ENCODE results near the gene PAX2. TPM values are rescaled to one million over a fixed set of nuclear protein-coding genes. Genes with fewer than 3 reads are reported as not detected.

Gene PAX2
- total and polyA plus RNA-seq, 12 donors, result 0.07 to 0.25 (median 0.10) TPM; not detected in 8

- H3K4me3 ChIP-seq, result no peak overlapping the region
- peaks cover 11 to 21% of the 10 kb centered on the region in 2 donors for H3K4me1 ChIP-seq (replicated peaks in 1 of 2)
- H3K27me3 ChIP-seq, result peaks cover 96% of the 10 kb centered on the region
- 69 to 76% (median 73%) methylated on average over 7 of the region's 7 CpGs for WGBS, 4 donors
- TF ChIP-seq, protein P1, sequence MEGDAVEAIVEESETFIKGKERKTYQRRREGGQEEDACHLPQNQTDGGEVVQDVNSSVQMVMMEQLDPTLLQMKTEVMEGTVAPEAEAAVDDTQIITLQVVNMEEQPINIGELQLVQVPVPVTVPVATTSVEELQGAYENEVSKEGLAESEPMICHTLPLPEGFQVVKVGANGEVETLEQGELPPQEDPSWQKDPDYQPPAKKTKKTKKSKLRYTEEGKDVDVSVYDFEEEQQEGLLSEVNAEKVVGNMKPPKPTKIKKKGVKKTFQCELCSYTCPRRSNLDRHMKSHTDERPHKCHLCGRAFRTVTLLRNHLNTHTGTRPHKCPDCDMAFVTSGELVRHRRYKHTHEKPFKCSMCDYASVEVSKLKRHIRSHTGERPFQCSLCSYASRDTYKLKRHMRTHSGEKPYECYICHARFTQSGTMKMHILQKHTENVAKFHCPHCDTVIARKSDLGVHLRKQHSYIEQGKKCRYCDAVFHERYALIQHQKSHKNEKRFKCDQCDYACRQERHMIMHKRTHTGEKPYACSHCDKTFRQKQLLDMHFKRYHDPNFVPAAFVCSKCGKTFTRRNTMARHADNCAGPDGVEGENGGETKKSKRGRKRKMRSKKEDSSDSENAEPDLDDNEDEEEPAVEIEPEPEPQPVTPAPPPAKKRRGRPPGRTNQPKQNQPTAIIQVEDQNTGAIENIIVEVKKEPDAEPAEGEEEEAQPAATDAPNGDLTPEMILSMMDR (IDR thresholded peaks at IDR 0.05), result no peak
- no peak for TF ChIP-seq POLR2A (IDR thresholded peaks at IDR 0.05)
- DNase-seq, result no peak
- intact Hi-C loops (cut with DNase I), result no loop called here
- no peaks in the 10 kb centered on the region for H3K9me3 ChIP-seq (replicated peaks in 1 of 3)
- no peak overlapping the region for H3K27ac ChIP-seq
- H3K36me3 ChIP-seq (replicated peaks in 1 of 2), result no peaks in the 10 kb centered on the region
Measured at GRCh38 chr10:100734295-100735086, 10.9 kb upstream of the PAX2 start.

- no peak for DNase-seq
- H3K36me3 ChIP-seq (replicated peaks in 1 of 2), result no peaks in the 10 kb centered on the region
- 50 to 63% (median 53%) methylated on average over 7 of the region's 7 CpGs for WGBS, 4 donors
- TF ChIP-seq, protein P1 (IDR thresholded peaks at IDR 0.05), result no peak
- no peak for TF ChIP-seq POLR2A (IDR thresholded peaks at IDR 0.05)
- H3K4me3 ChIP-seq, result no peak overlapping the region
- H3K4me1 ChIP-seq (replicated peaks in 1 of 2), result peaks cover 6 to 19% of the 10 kb centered on the region in 2 donors
- H3K9me3 ChIP-seq (replicated peaks in 1 of 3), result no peaks in the 10 kb centered on the region
- H3K27me3 ChIP-seq, result peaks cover 95% of the 10 kb centered on the region
- H3K27ac ChIP-seq, result no peak overlapping the region
- intact Hi-C loops (cut with DNase I), result no loop called here
Measured at GRCh38 chr10:100735087-100735336, 10.4 kb upstream of the PAX2 start.

GRCh38 chr10:100735337-100736143 lies 9.8 kb upstream of the PAX2 start:
- no peak for DNase-seq
- Histone ChIP-seq H3K9me3 (replicated peaks in 1 of 3) (no peaks in the 10 kb centered on the region), H3K4me3 (no peak overlapping the region), H3K27me3 (peaks cover 93% of the 10 kb centered on the region), H3K27ac (no peak overlapping the region), H3K4me1 (replicated peaks in 1 of 2) (peaks cover under 1 to 14% of the 10 kb centered on the region in 2 donors), H3K36me3 (replicated peaks in 1 of 2) (no peaks in the 10 kb centered on the region)
- TF ChIP-seq, protein P1 (IDR thresholded peaks at IDR 0.05), result no peak
- TF ChIP-seq POLR2A (IDR thresholded peaks at IDR 0.05), result no peak
- intact Hi-C loops (cut with DNase I), result no loop called here
- 18 to 31% (median 25%) methylated on average over 9 to 73 of the region's 73 CpGs for WGBS, 4 donors

GRCh38 chr10:100736144-100736808 lies 9.1 kb upstream of the PAX2 start:
- intact Hi-C loops (cut with DNase I), result no loop called here
- H3K36me3 ChIP-seq (replicated peaks in 1 of 2), result no peaks in the 10 kb centered on the region
- H3K4me3 ChIP-seq, result no peak overlapping the region
- TF ChIP-seq, protein P1 (IDR thresholded peaks at IDR 0.05), result no peak
- TF ChIP-seq POLR2A (IDR thresholded peaks at IDR 0.05), result no peak
- H3K4me1 ChIP-seq (replicated peaks in 1 of 2), result peaks cover 0 to 6% of the 10 kb centered on the region in 2 donors
- H3K27me3 ChIP-seq, result peaks cover 93% of the 10 kb centered on the region
- no peak overlapping the region for H3K27ac ChIP-seq
- 61 to 63% (median 62%) methylated on average over 6 of the region's 6 CpGs for WGBS, 4 donors
- no peaks in the 10 kb centered on the region for H3K9me3 ChIP-seq (replicated peaks in 1 of 3)
- DNase-seq, result no peak

Measured in adrenal gland (tissue), 12 donors.